OCI-LY3 (cell line): ENCODE results near the gene CD109.

ENCODE experiments used
- EZH2phosphoT487 ChIP-seq: fragments of 200-600 bp; shearing (Covaris generic); IDR thresholded peaks from 2 replicates; pipeline ENCODE4 v1.6.1; 2018; ENCODE audit warnings: antibody characterized with exemption, mixed run types, low read depth
- TF ChIP-seq, protein P1 (sequence below): fragments of 200-600, 300-600 bp; sonication (generic); IDR thresholded peaks from 2 replicates; pipeline ENCODE4 v1.5.1; 2014; ENCODE audit warnings: antibody characterized with exemption, low read length, low read depth

DNA sequence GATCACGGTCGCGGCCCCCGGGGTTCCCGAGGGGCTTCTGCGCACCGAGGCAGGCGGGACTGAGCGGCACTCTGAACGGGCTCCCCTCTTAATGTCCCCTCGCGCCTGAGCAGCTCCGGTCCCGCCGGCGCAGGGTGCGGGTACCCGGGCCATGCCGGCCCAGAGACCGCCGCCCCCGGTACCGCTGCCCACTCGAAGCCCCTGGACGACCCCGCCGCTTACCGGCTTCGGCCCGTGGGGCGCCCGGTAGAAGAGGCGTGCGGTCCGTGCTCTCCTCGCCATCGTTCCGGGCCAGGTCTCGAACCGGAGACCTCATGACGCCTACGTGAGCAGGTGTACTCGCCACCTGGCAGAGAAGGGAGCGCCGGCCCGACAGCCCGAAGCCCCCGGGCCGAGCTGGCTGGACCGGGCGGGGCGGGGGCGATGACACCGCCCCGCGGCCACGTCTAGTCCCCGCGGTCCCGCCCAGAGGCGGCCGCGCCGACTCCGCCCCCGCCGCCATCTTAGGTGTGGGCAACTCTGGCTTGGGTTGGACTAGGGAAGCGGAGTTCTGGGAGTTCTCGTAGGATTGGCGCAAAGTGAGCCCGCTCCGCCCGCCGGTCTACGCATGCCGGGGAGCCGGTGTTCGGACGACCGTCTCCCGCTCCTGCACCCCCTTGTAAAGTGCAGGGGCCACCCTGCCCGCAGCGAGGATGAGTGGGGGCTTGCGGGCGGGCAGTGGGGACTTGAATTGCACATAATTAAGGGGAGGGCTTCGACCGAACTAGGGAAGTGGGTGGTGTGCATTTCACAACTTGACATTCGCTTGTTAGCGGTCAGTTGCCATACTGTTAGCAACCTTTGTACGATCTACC is 42.2 kb upstream of the CD109 start, which contains the start of gene SLC17A5:
- TF ChIP-seq, protein P1, sequence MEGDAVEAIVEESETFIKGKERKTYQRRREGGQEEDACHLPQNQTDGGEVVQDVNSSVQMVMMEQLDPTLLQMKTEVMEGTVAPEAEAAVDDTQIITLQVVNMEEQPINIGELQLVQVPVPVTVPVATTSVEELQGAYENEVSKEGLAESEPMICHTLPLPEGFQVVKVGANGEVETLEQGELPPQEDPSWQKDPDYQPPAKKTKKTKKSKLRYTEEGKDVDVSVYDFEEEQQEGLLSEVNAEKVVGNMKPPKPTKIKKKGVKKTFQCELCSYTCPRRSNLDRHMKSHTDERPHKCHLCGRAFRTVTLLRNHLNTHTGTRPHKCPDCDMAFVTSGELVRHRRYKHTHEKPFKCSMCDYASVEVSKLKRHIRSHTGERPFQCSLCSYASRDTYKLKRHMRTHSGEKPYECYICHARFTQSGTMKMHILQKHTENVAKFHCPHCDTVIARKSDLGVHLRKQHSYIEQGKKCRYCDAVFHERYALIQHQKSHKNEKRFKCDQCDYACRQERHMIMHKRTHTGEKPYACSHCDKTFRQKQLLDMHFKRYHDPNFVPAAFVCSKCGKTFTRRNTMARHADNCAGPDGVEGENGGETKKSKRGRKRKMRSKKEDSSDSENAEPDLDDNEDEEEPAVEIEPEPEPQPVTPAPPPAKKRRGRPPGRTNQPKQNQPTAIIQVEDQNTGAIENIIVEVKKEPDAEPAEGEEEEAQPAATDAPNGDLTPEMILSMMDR = no peak
- TF ChIP-seq EZH2phosphoT487 = no peak
